IPS-11a (cell line): ENCODE results near the gene ZNF189.

Source experiments
- H3K4me3 ChIP-seq: one replicate; pipeline ENCODE4 v1.5.1; 2013; ENCODE audit warnings: low read depth, low read length, control low read depth

The ZNF189 gene

GRCh38 chr9:101417977-101418376, 19.3 kb downstream of the ZNF189 start:
- H3K4me3 ChIP-seq = no peak overlapping the region

GRCh38 chr9:101418518-101419430, 20.1 kb downstream of the ZNF189 start:
- no peak overlapping the region for H3K4me3 ChIP-seq

- no peak overlapping the region for H3K4me3 ChIP-seq
Observed at GRCh38 chr9:101419863-101420262, 21.2 kb downstream of the ZNF189 start.

GRCh38 chr9:101421653-101422065, 23.0 kb downstream of the ZNF189 start:
- no peak overlapping the region for H3K4me3 ChIP-seq

GRCh38 chr9:101427358-101427757, 28.7 kb downstream of the ZNF189 start:
- no peak overlapping the region for H3K4me3 ChIP-seq

- H3K4me3 ChIP-seq = no peak overlapping the region
Observed at GRCh38 chr9:101427957-101428655, 29.5 kb downstream of the ZNF189 start.

GRCh38 chr9:101428909-101429308, 30.3 kb downstream of the ZNF189 start:
- H3K4me3 ChIP-seq = no peak overlapping the region

GRCh38 chr9:101429736-101430135, 31.1 kb downstream of the ZNF189 start:
- no peak overlapping the region for H3K4me3 ChIP-seq

- H3K4me3 ChIP-seq = no peak overlapping the region
Observed at GRCh38 chr9:101432171-101432570, 33.5 kb downstream of the ZNF189 start.

- no peak overlapping the region for H3K4me3 ChIP-seq
Observed at GRCh38 chr9:101432740-101433139, 34.1 kb downstream of the ZNF189 start.

GRCh38 chr9:101433229-101433628, 34.6 kb downstream of the ZNF189 start:
- no peak overlapping the region for H3K4me3 ChIP-seq

GRCh38 chr9:101434998-101435397, 36.3 kb downstream of the ZNF189 start:
- no peak overlapping the region for H3K4me3 ChIP-seq

GRCh38 chr9:101435601-101436079, 37.0 kb downstream of the ZNF189 start, which contains the start of gene ALDOB:
Gene ALDOB (minus strand): TSS chr9:101435774. CDS start chr9:101430887, 4,887 bp downstream.
- H3K4me3 ChIP-seq = no peak within 1 kb of the TSS

GRCh38 chr9:101437806-101438232, 39.2 kb downstream of the ZNF189 start:
- no peak overlapping the region for H3K4me3 ChIP-seq

- H3K4me3 ChIP-seq = no peak overlapping the region
Observed at GRCh38 chr9:101438523-101438922, 39.9 kb downstream of the ZNF189 start.

GRCh38 chr9:101440714-101441230, 42.1 kb downstream of the ZNF189 start:
- H3K4me3 ChIP-seq = no peak overlapping the region

- no peak overlapping the region for H3K4me3 ChIP-seq
Observed at GRCh38 chr9:101442318-101442717, 43.7 kb downstream of the ZNF189 start.

- H3K4me3 ChIP-seq = no peak overlapping the region
Observed at GRCh38 chr9:101442736-101443135, 44.1 kb downstream of the ZNF189 start.

- no peak overlapping the region for H3K4me3 ChIP-seq
Observed at GRCh38 chr9:101443364-101443771, 44.7 kb downstream of the ZNF189 start.

GRCh38 chr9:101445353-101446029, 46.8 kb downstream of the ZNF189 start:
- no peak overlapping the region for H3K4me3 ChIP-seq

GRCh38 chr9:101446732-101447131, 48.1 kb downstream of the ZNF189 start:
- no peak overlapping the region for H3K4me3 ChIP-seq
